ENCODE data around the gene SNX30.

SNX30 gene

GRCh38 chr9:112811518-112811917 is 61.0 kb downstream of the SNX30 start:
- H3K4me3 ChIP-seq (replicated peaks in 1 of 2; ENCODE audit: low read depth in 2 of 2, low read length in 2 of 2): no peak overlapping the region
- no peak for TF ChIP-seq CTCF (IDR thresholded peaks at IDR 0.05; ENCODE audit: low read depth, low read length)
- DNase-seq (ENCODE audit: low read depth in 2 of 2): no peak

- H3K4me3 ChIP-seq (replicated peaks in 1 of 2; ENCODE audit: low read depth in 2 of 2, low read length in 2 of 2): no peak overlapping the region
- no peak for TF ChIP-seq CTCF (IDR thresholded peaks at IDR 0.05; ENCODE audit: low read depth, low read length)
- no peak for DNase-seq (ENCODE audit: low read depth in 2 of 2)
These were observed 65.3 kb downstream of the SNX30 start for GRCh38 chr9:112815868-112816267.

- no peak for TF ChIP-seq CTCF (IDR thresholded peaks at IDR 0.05; ENCODE audit: low read depth, low read length)
These were observed 67.3 kb downstream of the SNX30 start for GRCh38 chr9:112817860-112818203.

GRCh38 chr9:112819635-112820496 is 69.3 kb downstream of the SNX30 start:
- peak; percentile 83 for DNase-seq (ENCODE audit: low read depth in 2 of 2)
- peak; percentile 76 for TF ChIP-seq CTCF (IDR thresholded peaks at IDR 0.05; ENCODE audit: low read depth, low read length)
- H3K4me3 ChIP-seq (replicated peaks in 1 of 2; ENCODE audit: low read depth in 2 of 2, low read length in 2 of 2): no peak overlapping the region

More at GRCh38 chr9:112817860-112818203, 67.3 kb downstream of the SNX30 start:
- no peak for DNase-seq (ENCODE audit: low read depth in 2 of 2)
- H3K4me3 ChIP-seq (replicated peaks in 1 of 2; ENCODE audit: low read depth in 2 of 2, low read length in 2 of 2): no peak overlapping the region

GRCh38 chr9:112820881-112821280 is 70.3 kb downstream of the SNX30 start:
- no peak for TF ChIP-seq CTCF (IDR thresholded peaks at IDR 0.05; ENCODE audit: low read depth, low read length)
- H3K4me3 ChIP-seq (replicated peaks in 1 of 2; ENCODE audit: low read depth in 2 of 2, low read length in 2 of 2): no peak overlapping the region
- peak; percentile 67 to 77 for DNase-seq (ENCODE audit: low read depth in 2 of 2)

- H3K4me3 ChIP-seq (replicated peaks in 1 of 2; ENCODE audit: low read depth in 2 of 2, low read length in 2 of 2): no peak overlapping the region
- no peak for TF ChIP-seq CTCF (IDR thresholded peaks at IDR 0.05; ENCODE audit: low read depth, low read length)
- DNase-seq (ENCODE audit: low read depth in 2 of 2): no peak
These were observed 72.1 kb downstream of the SNX30 start for GRCh38 chr9:112822618-112823017.
